Hematopoietic multipotent progenitor cell treated with erythropoietin and hydrocortisone succinate and interleukin-3 and kit ligand, for 4 days (in vitro differentiated cells): ENCODE results near the gene FMNL2.

Experiments
- DNase-seq: peaks from one replicate; pipeline ENCODE4 v3.0.0-alpha.2; 2015

FMNL2 gene

DNA sequence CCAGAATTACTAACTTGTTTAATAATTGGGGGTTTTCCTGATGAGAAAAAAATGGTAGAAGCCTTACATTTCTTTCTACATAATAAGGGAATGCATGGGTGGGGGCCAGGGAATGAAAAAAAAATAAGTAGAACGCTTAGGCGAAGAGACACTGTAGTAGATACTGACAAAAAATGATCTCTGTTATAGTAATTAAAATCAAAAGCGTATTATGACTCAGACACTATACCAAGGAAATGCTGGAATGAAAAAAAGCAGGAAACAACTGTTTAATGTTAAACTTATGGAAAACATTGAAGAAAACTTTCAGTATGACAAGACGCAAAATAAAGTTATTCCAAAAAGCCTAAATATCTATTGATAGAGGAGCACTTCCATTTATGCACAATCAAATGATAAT, 339.4 kb downstream of the FMNL2 start:
- no peak for DNase-seq

DNA sequence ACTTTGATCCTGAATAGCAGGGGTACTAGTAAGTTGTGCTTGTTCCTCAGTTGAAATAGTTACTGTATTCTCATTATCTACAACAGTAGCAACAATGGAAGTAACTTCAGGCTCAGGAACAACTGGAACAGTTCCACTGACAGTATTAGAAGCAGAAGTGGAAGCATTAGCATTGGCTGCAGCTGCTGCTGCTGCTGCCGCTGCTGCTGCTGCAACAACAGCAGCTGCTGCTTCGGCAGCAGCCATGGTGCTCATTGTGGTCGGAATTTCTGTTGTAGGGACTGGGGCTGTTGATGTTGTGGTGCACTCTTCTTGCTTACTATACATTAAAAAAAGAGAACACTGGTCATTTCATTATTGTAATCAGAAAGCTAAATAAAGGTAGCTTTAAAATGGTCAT, 341.5 kb downstream of the FMNL2 start:
- DNase-seq = no peak

DNA sequence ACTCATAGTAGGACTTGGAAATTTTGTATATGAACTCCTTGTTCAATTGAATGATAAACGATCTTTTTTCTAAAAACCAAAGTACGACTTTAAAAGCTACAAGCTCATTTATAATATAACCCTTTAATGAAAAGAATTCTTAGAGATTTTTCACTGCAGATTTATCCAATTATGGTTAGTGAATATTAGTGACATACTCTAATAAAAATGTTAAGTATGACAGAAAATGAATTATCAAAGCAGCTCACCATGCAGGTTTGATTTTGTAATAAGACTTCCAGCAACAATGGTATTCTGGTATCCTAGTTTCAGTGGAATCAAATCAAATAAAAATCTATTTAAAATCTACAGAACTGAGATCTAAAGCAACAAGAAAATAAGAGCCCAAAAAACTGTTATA, 343.8 kb downstream of the FMNL2 start:
- DNase-seq = no peak

DNA sequence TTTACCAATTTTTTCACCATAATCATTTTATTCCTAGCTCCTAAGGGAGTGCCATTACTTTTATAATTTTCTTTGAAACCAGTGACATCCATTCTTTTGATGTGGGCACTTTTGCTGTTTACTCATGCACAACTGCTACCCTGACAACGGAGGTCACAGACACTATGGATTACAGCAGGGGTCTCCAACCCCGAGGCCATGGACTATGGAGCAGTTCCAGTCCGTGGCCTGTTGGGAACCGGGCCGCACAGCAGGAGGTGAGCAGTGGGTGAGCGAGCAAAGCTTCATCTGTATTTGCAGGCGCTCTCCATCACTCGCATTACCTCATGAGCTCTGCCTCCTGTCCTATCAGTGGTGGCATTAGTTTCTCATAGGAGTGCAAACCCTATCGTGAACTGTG, 347.7 kb downstream of the FMNL2 start:
- DNase-seq = no peak

GRCh38 chr2:152683400-152683799, 348.4 kb downstream of the FMNL2 start:
- DNase-seq = no peak

GRCh38 chr2:152686321-152686720, 351.3 kb downstream of the FMNL2 start:
- DNase-seq = no peak

DNA sequence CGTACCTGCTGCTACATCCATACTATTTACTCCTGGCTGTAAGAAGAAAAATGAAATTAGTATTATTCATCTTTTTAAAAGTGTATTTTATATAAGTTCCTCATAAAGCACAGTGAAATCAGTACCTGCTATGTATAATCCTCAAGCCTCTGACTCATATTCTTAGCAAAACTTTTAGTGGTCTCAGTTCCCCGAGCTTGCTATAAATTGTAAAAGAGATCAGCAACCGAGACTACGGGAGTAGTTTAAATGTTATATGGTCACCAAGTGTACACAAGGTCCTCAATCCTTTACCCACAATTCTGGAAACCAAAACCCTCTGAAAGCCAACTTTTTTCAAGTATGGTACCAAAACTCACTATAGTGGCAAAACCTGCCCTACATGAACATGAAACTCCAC, 358.1 kb downstream of the FMNL2 start:
- DNase-seq = no peak

- DNase-seq = peak; percentile 73
Measured at GRCh38 chr2:152694161-152694661, 359.2 kb downstream of the FMNL2 start.

DNA sequence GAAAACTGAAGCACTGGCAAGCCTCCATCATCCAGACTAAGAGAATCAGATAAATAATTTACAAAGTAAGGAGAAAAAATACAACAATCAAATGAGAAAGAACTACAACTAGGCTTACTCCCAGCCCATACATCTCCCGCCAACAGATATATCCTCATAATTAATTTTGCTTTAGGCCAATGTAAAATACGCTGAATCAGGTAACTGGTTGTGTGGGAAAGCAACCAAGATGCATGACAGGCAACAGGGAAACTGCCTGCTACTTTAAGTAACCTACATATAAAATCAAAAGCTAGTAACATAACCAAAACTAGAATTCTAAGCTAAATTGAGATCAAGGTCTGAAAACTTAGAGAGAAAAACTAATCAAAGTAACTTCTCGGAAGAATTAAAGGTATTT, 360.8 kb downstream of the FMNL2 start:
- no peak for DNase-seq

GRCh38 chr2:152696476-152696875, 361.5 kb downstream of the FMNL2 start:
- no peak for DNase-seq
